SU-DHL-6 (cell line): ENCODE results near the gene LNX1.

Experiments used
- H2AFZ ChIP-seq: fragments of 200-600 bp; sonication (generic); 2 replicates; pipeline ENCODE4 v1.6.1; 2014; ENCODE audit warnings: low read depth, mild to moderate bottlenecking, moderate library complexity, mixed read lengths, antibody characterized with exemption, low read length; ENCODE audit not compliant: severe bottlenecking
- H3F3A ChIP-seq: fragments of 200-600 bp; shearing (Covaris generic); 2 replicates; pipeline ENCODE4 v1.6.0; 2016; ENCODE audit warnings: antibody characterized with exemption, mild to moderate bottlenecking; ENCODE audit not compliant: insufficient read depth
- H3K27ac ChIP-seq: fragments of 200-600 bp; sonication (generic); 2 replicates; pipeline ENCODE4 v1.5.1; 2016; ENCODE audit warnings: low read depth, mild to moderate bottlenecking, low read length, moderate library complexity, mixed read lengths
- H3K27me3 ChIP-seq: fragments of 200-600 bp; sonication (generic), shearing (Covaris generic); 2 replicates; pipeline ENCODE4 v1.6.0; 2014; ENCODE audit warnings: mild to moderate bottlenecking, low read length
- H3K36me3 ChIP-seq: fragments of 200-600 bp; sonication (generic); 2 replicates; pipeline ENCODE4 v1.6.1; 2014; ENCODE audit warnings: mild to moderate bottlenecking, low read length, mixed read lengths
- H3K4me2 ChIP-seq: fragments of 300-600, 200-600 bp; shearing (Covaris generic), sonication (generic); 2 replicates; pipeline ENCODE4 v1.6.0; 2014; ENCODE audit warnings: low read length, low read depth, mild to moderate bottlenecking; ENCODE audit not compliant: poor library complexity, severe bottlenecking
- H3K4me3 ChIP-seq: fragments of 200-600 bp; sonication (generic); 2 replicates; pipeline ENCODE4 v1.5.1; 2014; ENCODE audit warnings: antibody characterized with exemption, low read length, mild to moderate bottlenecking, mixed read lengths; ENCODE audit not compliant: insufficient read depth, poor library complexity, severe bottlenecking
- H3K79me2 ChIP-seq: fragments of 200-600 bp; sonication (generic); 2 replicates; pipeline ENCODE4 v1.6.1; 2014; ENCODE audit warnings: mild to moderate bottlenecking, low read length, moderate library complexity; ENCODE audit not compliant: insufficient read depth
- H3K9ac ChIP-seq: fragments of 200-600 bp; sonication (generic); 2 replicates; pipeline ENCODE4 v1.7.0; 2014; ENCODE audit warnings: mild to moderate bottlenecking, low read length
- H3K9me2 ChIP-seq: fragments of 200-600 bp; sonication (generic); replicated peaks from 2 replicates; pipeline ENCODE4 v1.6.1; 2014; ENCODE audit warnings: low read length; ENCODE audit not compliant: insufficient read depth
- H3K9me3 ChIP-seq: fragments of 200-600 bp; sonication (generic); 2 replicates; pipeline ENCODE4 v1.6.1; 2014; ENCODE audit warnings: low read length, mixed read lengths; ENCODE audit not compliant: insufficient read depth
- H4K20me1 ChIP-seq: fragments of 200-600 bp; sonication (generic); 2 replicates; pipeline ENCODE4 v1.6.1; 2014; ENCODE audit warnings: low read depth, mild to moderate bottlenecking, antibody characterized with exemption, low read length, moderate library complexity, mixed read lengths
- CTCF ChIP-seq: fragments of 200-600 bp; sonication (generic); IDR thresholded peaks from one replicate; pipeline ENCODE4 v1.5.1; 2017; ENCODE audit warnings: antibody characterized with exemption, mild to moderate bottlenecking, low read length, moderate library complexity; ENCODE audit not compliant: insufficient read depth, poor library complexity, severe bottlenecking
- EZH2phosphoT487 ChIP-seq: fragments of 200-600 bp; sonication (generic), shearing (Covaris generic); conservative IDR thresholded peaks from 2 replicates; pipeline ENCODE4 v1.6.1; 2018; ENCODE audit warnings: mild to moderate bottlenecking, antibody characterized with exemption, low read length, moderate library complexity, mixed read lengths

Gene LNX1

DNA sequence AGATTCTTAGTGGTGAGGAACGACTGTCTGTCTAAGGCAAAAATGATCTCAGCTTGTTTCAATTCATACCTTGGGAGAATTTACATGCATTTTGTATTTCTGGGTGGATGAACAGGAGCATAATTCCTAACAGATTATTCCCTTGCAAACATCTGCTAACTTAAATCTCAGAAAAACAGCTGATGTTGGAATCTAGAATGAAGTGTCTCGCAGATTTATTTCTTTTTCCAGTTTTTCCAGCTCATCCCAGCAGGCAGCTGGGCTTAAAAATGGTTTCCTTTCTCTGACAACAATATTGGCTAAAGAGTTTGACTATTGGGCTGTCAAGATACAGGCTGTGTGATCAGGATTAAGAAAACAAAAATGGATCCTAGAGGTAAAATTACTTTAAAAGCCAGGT, 1.1 kb downstream of the LNX1 start:
- H4K20me1 ChIP-seq = no peaks in the 10 kb centered on the region
- H3F3A ChIP-seq = no peaks in the 10 kb centered on the region
- H3K27ac ChIP-seq = no peak overlapping the region
- no peak overlapping the region for H3K9ac ChIP-seq
- H3K4me3 ChIP-seq = no peak overlapping the region
- H3K79me2 ChIP-seq = no peaks in the 10 kb centered on the region
- no peak overlapping the region for H2AFZ ChIP-seq
- no peak overlapping the region for H3K4me2 ChIP-seq
- no peaks in the 10 kb centered on the region for H3K27me3 ChIP-seq
- no peaks in the 10 kb centered on the region for H3K9me3 ChIP-seq
- no peak for TF ChIP-seq CTCF
- TF ChIP-seq EZH2phosphoT487 = no peak
- H3K36me3 ChIP-seq = no peaks in the 10 kb centered on the region
- H3K9me2 ChIP-seq = no peaks in the 10 kb centered on the region

DNA sequence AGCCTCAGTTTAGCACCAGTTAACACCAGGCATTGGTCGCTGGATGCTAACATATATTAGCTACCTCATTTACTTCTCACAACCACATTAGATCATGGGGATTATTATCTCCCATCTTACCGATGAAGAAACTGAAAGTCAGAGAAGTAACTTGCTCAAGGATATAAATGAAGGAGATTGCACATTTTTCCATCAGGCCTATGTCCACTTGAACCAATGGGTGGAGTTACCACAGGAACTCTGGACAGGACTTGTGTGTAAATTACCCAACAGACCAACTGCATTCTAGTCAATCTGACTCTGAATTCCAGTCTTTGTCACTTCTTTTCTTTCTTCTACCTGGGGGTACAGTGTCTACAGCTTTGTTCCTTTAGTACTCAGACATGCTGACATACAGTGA, 1.8 kb downstream of the LNX1 start:
- Histone ChIP-seq H3K4me2 (no peak overlapping the region), H3K27me3 (no peaks in the 10 kb centered on the region), H3K9me3 (no peaks in the 10 kb centered on the region), H3K27ac (no peak overlapping the region), H3K9ac (no peak overlapping the region), H3K36me3 (no peaks in the 10 kb centered on the region), H3K79me2 (no peaks in the 10 kb centered on the region), H4K20me1 (no peaks in the 10 kb centered on the region), H3K4me3 (no peak overlapping the region), H3K9me2 (no peaks in the 10 kb centered on the region), H3F3A (no peaks in the 10 kb centered on the region), H2AFZ (no peak overlapping the region)
- TF ChIP-seq CTCF = no peak
- TF ChIP-seq EZH2phosphoT487 = no peak

GRCh38 chr4:53587135-53587534, 4.2 kb downstream of the LNX1 start:
- H4K20me1 ChIP-seq = no peaks in the 10 kb centered on the region
- TF ChIP-seq CTCF (no peak), EZH2phosphoT487 (no peak)
- H3K9me3 ChIP-seq = no peaks in the 10 kb centered on the region
- no peaks in the 10 kb centered on the region for H3K27me3 ChIP-seq
- H3K4me2 ChIP-seq = no peak overlapping the region
- H3K79me2 ChIP-seq = no peaks in the 10 kb centered on the region
- H3K9ac ChIP-seq = no peak overlapping the region
- no peaks in the 10 kb centered on the region for H3F3A ChIP-seq
- H3K4me3 ChIP-seq = no peak overlapping the region
- no peaks in the 10 kb centered on the region for H3K9me2 ChIP-seq
- H3K27ac ChIP-seq = no peak overlapping the region
- no peak overlapping the region for H2AFZ ChIP-seq
- no peaks in the 10 kb centered on the region for H3K36me3 ChIP-seq
